Activated CD4-positive, alpha-beta T cell treated with anti-CD3 and anti-CD28 coated beads, Interleukin-2, amount 50 U/mL, for 1 hour (primary cell): ENCODE measurements around the gene SHISA7.
"Not testable (repeated sequence)": the region's sequence is repeated elsewhere in the genome, so short reads cannot be mapped to it uniquely, and the experiment has no call there.

Experiments
- DNase-seq: peaks from one replicate; pipeline ENCODE4 v3.0.0-alpha.2; 2020

SHISA7 gene

GRCh38 chr19:55462722-55463121 lies 19.6 kb upstream of the SHISA7 start:
- no peak for DNase-seq

GRCh38 chr19:55461974-55462626 lies 19.0 kb upstream of the SHISA7 start:
- DNase-seq, result no peak

GRCh38 chr19:55461259-55461973 lies 18.3 kb upstream of the SHISA7 start, which contains the start of gene ISOC2:
Gene ISOC2, minus strand, starts transcription at chr19:55461642. Its CDS starts 5,156 bp downstream, at chr19:55456486.
- peak; percentile 100 for DNase-seq

GRCh38 chr19:55460670-55461258 lies 17.7 kb upstream of the SHISA7 start:
- DNase-seq, result peak; percentile 28

- no peak for DNase-seq
Observed at GRCh38 chr19:55459950-55460657, 17.0 kb upstream of the SHISA7 start.

DNA sequence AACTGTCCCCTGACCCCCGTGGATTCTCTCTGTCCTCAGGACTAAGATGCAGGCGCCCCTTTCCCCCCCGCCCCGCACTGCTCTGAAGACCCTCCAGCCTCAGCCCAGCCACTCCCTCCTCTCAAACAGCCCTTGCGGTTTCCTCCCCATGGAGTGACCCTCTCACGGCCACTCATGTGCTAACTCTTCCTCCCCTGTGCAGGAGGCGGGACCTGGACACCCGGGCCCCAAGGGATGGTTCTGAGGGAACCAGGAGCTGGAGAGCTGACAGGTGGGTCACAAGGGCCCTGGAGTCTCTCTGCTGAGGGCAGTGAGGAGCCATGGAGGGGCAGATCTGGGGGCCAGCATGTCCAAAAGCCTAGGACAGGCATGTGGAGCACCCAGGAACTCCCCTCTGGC lies 16.4 kb upstream of the SHISA7 start:
- DNase-seq, result no peak

DNA sequence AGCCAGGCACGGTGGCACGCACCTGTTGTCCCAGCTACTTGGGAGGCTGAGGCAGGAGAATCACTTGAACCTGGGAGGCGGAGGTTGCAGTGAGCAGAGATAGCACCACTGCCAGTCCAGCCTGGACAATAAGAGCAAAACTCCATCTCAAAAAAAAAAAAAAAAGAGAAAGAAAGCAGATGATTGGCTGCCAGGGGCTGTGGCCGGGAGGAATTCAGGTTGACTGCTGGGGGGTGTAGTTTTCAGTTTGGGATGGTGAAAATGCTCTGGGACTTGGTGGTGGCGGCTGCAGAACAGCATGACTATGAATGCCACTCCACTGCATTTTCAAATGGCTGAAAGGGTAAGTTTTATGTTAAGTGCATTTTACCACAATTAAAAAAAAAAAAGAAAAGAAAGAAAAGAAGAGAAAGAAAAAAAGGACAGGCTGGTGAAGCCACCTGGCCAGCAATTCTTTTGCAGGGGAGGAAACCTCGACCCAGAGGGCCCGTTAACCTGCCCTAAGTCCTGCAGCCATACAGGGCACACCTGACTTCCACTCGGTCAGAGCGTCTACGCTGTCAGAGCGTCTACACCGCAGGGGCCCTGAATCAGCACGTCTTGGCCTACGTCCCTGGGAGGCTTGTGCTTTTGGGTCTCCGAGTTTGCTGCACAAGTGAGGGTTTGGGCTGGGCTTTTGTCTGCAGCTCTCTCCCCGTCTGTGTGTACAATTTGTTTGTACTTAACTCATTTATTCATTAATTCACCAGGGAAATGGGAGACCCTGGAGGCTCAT lies 14.8 kb upstream of the SHISA7 start:
- no peak for DNase-seq

GRCh38 chr19:55456347-55456746 lies 13.2 kb upstream of the SHISA7 start:
- DNase-seq, result no peak

DNA sequence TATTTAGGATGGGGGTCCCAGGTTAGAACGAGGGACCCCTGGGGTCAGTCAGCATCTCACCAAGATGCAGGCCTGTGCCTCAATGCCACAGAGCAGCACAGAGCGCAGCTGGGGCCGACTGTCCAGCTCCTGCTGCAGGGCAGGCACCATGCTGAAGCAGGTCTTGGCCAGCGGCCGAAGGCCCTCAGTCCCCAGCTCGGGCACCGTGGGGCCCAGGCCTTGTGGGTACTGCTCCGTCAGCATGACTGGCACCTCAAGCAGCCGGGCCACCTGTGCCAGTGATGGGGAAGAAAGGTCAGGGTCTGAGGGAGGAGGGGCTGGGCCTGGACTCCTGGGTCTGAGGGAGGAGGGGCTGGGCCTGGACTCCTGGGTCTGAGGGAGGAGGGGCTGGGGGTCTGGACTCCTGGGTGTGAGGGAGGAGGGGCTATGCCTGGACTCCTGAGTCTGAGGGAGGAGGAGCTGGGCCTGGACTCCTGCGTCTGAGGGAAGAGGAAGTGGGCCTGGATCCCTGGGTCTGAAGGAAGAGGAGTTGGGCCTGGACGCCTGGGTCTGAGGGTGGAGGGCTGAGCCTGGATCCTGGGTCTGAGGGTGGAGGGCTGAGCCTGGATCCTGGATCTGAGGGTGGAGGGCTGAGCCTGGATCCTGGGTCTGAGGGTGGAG lies 12.6 kb upstream of the SHISA7 start:
- no peak for DNase-seq

DNA sequence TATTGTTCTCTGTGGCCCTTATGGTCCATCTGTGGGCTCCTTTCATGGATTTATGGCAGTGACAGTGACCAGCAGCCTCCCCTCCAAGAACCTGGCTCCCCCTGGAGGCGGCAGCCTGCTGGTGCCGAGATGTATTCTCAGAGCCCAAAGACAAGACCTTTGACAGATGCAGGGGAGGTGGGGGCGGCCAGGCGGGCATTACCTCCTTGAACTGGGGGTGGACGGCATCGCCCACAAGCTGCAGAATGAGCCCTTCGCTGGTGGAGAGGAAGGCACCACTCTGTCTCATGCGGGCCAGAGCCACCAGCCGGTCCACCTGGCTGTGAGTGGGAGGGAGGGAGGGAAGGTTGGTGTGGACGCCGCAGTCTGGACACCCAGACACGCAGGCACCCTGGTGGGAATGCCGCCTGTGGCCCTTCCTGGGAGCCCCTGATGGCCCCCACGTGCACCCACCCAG lies 11.7 kb upstream of the SHISA7 start:
- peak; percentile 52 for DNase-seq

- DNase-seq, result no peak
Observed at GRCh38 chr19:55453511-55454260, 10.6 kb upstream of the SHISA7 start.

DNA sequence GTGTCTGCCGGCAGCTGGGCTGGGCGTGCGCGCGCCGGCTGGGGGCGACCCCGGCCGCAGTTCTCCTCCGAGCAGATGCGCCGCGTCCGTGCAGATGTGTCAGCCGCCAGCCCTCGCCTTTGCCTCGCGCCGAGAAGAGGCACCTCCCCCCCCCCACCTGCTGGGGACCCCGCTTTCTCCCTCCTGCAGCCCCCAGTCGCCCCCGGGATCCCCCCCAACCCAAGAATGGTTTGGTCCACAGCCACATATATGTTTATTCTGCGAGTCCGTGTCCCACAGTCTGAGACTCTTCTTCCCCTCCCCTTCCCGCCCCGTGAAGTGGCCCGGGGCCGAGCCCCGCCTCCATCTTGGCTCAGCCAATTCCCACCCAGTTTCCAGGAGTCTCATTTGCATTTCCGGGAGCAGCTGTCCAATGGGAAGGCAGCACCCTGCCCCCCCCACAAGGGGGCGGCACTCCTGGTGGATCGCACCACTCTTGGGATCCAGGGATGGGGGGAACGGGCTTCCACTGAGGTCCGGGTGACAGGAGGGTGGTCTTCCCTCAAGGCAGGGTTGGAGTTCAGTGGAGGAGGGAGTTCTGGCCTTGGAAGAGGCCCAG lies 9.7 kb upstream of the SHISA7 start:
- DNase-seq, result peak; percentile 30

DNA sequence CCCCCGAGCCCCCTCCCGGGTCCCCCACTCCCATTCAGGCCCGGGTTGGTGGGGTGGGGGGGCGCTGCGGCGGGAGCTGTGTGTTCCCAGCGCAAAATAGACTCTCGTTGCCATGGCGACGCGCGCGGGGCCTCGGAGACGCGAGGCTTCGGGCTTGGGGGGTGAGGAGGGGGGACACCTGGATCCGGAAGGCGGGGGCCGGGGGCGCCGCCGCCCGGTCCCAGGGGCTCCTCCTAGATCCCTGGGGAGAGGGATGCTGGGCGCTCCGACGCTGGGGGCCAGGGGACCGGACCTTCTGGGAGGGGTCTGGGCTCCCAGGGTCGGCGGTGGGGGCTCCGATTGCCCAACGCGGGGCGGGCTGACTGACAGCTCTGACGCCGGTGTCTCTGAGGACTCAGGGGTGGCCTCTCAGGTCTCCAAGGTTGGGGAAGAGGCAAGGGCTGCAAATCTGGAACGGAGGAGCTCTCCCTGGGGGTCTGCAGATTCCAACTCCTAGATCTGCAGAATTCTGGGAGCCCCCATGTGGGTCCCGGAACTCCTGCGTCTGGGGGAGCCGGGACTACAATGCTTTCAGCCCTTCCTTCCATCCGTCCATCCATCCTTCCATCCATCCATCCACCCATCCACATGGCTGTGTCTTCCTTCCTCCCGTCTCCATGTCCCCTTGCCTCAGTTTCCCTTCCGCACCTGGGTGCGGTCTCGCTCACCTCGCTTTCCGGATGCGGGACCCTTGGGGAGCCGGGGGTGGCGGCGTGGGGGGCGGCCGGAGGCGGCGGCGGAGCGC lies 9.1 kb upstream of the SHISA7 start:
- peak; percentile 38 for DNase-seq

GRCh38 chr19:55451163-55451964 lies 8.3 kb upstream of the SHISA7 start:
- DNase-seq, result no peak

- DNase-seq, result no peak
Observed at GRCh38 chr19:55449469-55449868, 6.4 kb upstream of the SHISA7 start.

- DNase-seq, result not testable (repeated sequence)
Observed at GRCh38 chr19:55448175-55448490, 5.0 kb upstream of the SHISA7 start.

DNA sequence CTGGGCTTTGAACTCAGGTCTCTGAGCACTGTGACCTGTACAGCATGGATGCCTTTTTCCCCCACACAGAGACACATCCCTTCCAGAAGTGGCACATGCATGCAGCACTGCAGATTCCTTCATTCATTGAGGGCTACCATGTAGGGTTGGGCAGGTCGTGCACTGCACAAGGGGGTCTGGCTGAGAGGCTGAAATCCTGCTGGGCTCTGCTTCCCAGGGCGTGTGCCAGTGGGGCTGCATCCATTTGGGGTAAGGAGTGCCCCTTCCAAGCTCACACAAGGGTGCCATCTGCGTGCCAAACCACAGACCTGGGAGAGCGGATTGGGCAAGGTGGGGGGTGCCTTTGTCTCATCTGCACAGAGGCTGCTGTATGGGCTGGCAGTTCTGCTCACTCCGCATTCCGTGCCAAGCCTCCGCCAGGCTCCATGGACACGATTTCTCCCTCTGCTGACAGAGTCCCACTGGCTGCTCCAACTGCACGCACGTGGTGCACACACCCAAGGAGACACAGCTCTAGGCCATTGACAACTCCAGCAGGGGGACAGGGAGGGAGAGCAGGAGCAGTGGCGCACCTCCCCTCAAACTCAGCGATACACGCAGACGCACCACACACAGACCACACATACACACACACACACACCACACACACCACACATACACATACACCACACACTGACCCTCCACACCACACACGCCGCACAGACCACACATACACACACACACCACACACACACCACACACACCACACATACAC lies 4.5 kb upstream of the SHISA7 start:
- DNase-seq, result no peak

GRCh38 chr19:55446060-55446459 lies 3.0 kb upstream of the SHISA7 start:
- no peak for DNase-seq

- no peak for DNase-seq
Observed at GRCh38 chr19:55444646-55445045, 1.5 kb upstream of the SHISA7 start.
